ENCODE data around the gene LRIT3. TPM values are rescaled to one million over a fixed set of nuclear protein-coding genes. Genes with fewer than 3 reads are reported as not detected.
"Not testable (repeated sequence)": the region's sequence is repeated elsewhere in the genome, so short reads cannot be mapped to it uniquely, and the experiment has no call there.

Gene LRIT3
- total and polyA plus RNA-seq, 4 donors = 0.22 to 0.81 (median 0.39) TPM

GRCh38 chr4:109872950-109873656, 25.2 kb downstream of the LRIT3 start:
- H3K27me3 ChIP-seq (ENCODE audit: control insufficient read depth, insufficient read depth, low read length) = no peaks in the 10 kb centered on the region
- DNase-seq (ENCODE audit: low read depth in 4 of 6, low spot score in 6 of 6) = no peak
- H3K27ac ChIP-seq (ENCODE audit: low read depth, low read length) = no peak overlapping the region
- H3K36me3 ChIP-seq (ENCODE audit: control insufficient read depth, insufficient read depth, low read length) = no peaks in the 10 kb centered on the region
- over 99% methylated on average over 6 of the region's 6 CpGs for WGBS (ENCODE audit: insufficient coverage)
- H3K9me3 ChIP-seq (ENCODE audit: control insufficient read depth, insufficient read depth, low read length) = no peaks in the 10 kb centered on the region
- no peak overlapping the region for H3K4me3 ChIP-seq (ENCODE audit: low read depth, low read length)
- no peaks in the 10 kb centered on the region for H3K4me1 ChIP-seq (ENCODE audit: control insufficient read depth, insufficient read depth, low read length)

DNA sequence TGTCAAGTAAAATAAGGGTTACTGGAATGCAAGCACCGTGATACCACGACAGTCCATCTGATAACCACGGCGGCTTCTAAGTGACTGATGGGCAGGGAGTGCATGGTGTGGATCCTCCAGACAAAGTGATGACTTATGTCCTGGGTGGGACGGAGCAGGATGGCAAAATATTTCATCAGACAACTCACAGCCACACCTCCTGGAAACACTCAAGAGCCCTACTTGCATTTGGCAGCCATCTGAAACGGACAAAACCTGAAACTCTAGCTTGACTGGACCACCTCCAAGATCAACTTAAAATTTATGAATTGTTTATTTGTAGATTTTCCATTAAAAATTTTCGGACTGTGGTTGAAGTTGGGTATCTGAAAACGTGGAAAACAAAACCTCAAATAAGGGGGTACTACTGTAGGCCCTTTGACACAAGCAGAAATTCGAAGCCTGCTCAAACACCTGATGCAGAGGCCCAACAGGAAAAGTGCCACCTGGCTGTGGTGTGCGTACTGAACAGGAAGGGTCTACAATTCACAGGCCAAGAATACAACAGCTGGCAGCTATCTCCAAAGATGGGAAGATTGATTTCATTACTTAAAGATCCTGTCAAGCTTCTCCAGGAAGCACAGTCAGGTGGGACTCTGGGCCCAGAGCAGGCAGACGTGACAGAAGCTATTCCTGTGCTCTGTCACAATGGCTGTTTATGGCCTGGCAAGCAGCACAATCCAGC, 26.0 kb downstream of the LRIT3 start:
- H3K36me3 ChIP-seq (ENCODE audit: control insufficient read depth, insufficient read depth, low read length) = no peaks in the 10 kb centered on the region
- H3K9me3 ChIP-seq (ENCODE audit: control insufficient read depth, insufficient read depth, low read length) = no peaks in the 10 kb centered on the region
- WGBS (ENCODE audit: insufficient coverage) = 75% methylated on average over 9 of the region's 11 CpGs
- no peak overlapping the region for H3K4me3 ChIP-seq (ENCODE audit: low read depth, low read length)
- no peak overlapping the region for H3K27ac ChIP-seq (ENCODE audit: low read depth, low read length)
- no peaks in the 10 kb centered on the region for H3K4me1 ChIP-seq (ENCODE audit: control insufficient read depth, insufficient read depth, low read length)
- no peaks in the 10 kb centered on the region for H3K27me3 ChIP-seq (ENCODE audit: control insufficient read depth, insufficient read depth, low read length)
- DNase-seq (ENCODE audit: low read depth in 4 of 6, low spot score in 6 of 6) = no peak

GRCh38 chr4:109875106-109875505, 27.2 kb downstream of the LRIT3 start:
- no peak overlapping the region for H3K4me3 ChIP-seq (ENCODE audit: low read depth, low read length)
- no peaks in the 10 kb centered on the region for H3K27me3 ChIP-seq (ENCODE audit: control insufficient read depth, insufficient read depth, low read length)
- 95% methylated on average over 1 of the region's 1 CpG for WGBS (ENCODE audit: insufficient coverage)
- H3K4me1 ChIP-seq (ENCODE audit: control insufficient read depth, insufficient read depth, low read length) = no peaks in the 10 kb centered on the region
- no peaks in the 10 kb centered on the region for H3K9me3 ChIP-seq (ENCODE audit: control insufficient read depth, insufficient read depth, low read length)
- DNase-seq (ENCODE audit: low read depth in 4 of 6, low spot score in 6 of 6) = no peak
- no peak overlapping the region for H3K27ac ChIP-seq (ENCODE audit: low read depth, low read length)
- no peaks in the 10 kb centered on the region for H3K36me3 ChIP-seq (ENCODE audit: control insufficient read depth, insufficient read depth, low read length)

DNA sequence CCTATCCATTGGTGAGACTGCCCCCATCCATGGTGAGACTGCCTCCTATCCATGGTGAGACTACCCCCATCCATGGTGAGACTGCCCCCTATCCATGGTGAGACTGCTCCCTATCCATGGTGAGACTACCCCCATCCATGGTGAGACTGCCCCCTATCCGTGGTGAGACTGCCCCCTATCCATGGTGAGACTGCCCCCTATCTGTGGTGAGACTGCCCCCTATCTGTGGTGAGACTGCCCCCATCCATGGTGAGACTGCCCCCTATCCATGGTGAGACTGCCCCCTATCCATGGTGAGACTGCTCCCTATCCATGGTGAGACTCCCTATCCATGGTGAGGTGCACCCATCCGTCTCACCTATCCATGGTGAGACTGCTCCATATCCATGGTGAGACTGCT, 27.6 kb downstream of the LRIT3 start:
- not testable (repeated sequence) for DNase-seq (ENCODE audit: low read depth in 4 of 6, low spot score in 6 of 6); H3K36me3 ChIP-seq (ENCODE audit: control insufficient read depth, insufficient read depth, low read length); H3K27me3 ChIP-seq (ENCODE audit: control insufficient read depth, insufficient read depth, low read length); H3K4me1 ChIP-seq (ENCODE audit: control insufficient read depth, insufficient read depth, low read length); H3K27ac ChIP-seq (ENCODE audit: low read depth, low read length); H3K4me3 ChIP-seq (ENCODE audit: low read depth, low read length); H3K9me3 ChIP-seq (ENCODE audit: control insufficient read depth, insufficient read depth, low read length)
- 100% methylated on average over 1 of the region's 2 CpGs for whole genome bisulfite sequencing (ENCODE audit: insufficient coverage)

DNA sequence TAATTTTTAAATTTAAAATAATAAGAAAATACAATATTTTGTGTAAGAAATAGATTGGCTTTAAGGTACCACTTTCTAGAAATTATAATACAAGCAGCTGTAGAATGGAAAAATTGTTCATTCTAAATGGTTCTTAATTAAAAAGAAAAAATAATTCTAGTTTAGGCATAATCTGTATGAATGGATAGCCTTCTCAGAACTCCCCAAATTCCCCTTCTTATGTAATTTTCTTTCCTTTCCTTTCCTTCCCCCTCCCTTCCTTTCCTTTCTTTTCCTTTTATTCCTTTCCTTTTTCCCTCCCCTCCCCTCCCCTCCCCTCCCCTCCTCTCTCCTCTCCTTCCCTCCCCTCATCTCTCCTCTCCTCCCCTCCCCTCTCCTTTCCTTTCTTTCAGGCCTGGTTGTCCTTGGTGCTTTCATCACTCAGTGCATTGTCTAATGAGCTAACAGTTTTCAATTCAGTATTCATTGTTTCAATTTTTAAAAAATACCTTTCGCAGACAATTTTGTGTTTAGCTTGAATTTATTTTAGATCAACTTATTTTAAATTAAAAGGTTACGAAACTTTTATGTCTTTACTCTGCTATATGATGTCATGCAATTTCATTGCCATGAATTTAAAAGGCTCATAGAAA, 28.8 kb downstream of the LRIT3 start:
- no peaks in the 10 kb centered on the region for H3K36me3 ChIP-seq (ENCODE audit: control insufficient read depth, insufficient read depth, low read length)
- no peaks in the 10 kb centered on the region for H3K27me3 ChIP-seq (ENCODE audit: control insufficient read depth, insufficient read depth, low read length)
- no peaks in the 10 kb centered on the region for H3K9me3 ChIP-seq (ENCODE audit: control insufficient read depth, insufficient read depth, low read length)
- no peaks in the 10 kb centered on the region for H3K4me1 ChIP-seq (ENCODE audit: control insufficient read depth, insufficient read depth, low read length)
- no CpG with 5 or more reads among the region's 2 CpGs for WGBS (ENCODE audit: insufficient coverage)
- no peak overlapping the region for H3K4me3 ChIP-seq (ENCODE audit: low read depth, low read length)
- no peak overlapping the region for H3K27ac ChIP-seq (ENCODE audit: low read depth, low read length)
- no peak for DNase-seq (ENCODE audit: low read depth in 4 of 6, low spot score in 6 of 6)

DNA sequence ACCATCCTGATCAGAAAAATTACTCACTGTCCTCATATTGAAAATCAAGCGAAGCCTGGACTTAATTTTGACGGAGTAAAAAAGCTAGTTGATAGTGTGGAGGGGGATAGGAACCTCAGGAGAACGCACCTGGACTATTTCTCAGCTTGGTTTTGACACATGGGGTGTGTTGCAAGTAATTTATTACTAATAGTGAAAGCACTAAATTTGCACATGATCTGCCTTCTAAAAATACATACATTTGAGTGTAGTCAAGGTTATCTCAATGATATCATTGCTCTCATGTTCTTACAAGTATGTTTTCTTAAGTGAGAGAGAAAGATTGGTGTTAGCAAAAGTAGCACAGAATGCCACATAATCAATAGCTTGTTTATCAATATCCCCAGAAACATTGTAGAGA, 29.5 kb downstream of the LRIT3 start:
- no peak overlapping the region for H3K27ac ChIP-seq (ENCODE audit: low read depth, low read length)
- no peak overlapping the region for H3K4me3 ChIP-seq (ENCODE audit: low read depth, low read length)
- no peaks in the 10 kb centered on the region for H3K9me3 ChIP-seq (ENCODE audit: control insufficient read depth, insufficient read depth, low read length)
- no peaks in the 10 kb centered on the region for H3K27me3 ChIP-seq (ENCODE audit: control insufficient read depth, insufficient read depth, low read length)
- DNase-seq (ENCODE audit: low read depth in 4 of 6, low spot score in 6 of 6) = no peak
- 100% methylated on average over 2 of the region's 3 CpGs for WGBS (ENCODE audit: insufficient coverage)
- H3K36me3 ChIP-seq (ENCODE audit: control insufficient read depth, insufficient read depth, low read length) = no peaks in the 10 kb centered on the region
- H3K4me1 ChIP-seq (ENCODE audit: control insufficient read depth, insufficient read depth, low read length) = no peaks in the 10 kb centered on the region

GRCh38 chr4:109878355-109878754, 30.4 kb downstream of the LRIT3 start:
- H3K9me3 ChIP-seq (ENCODE audit: control insufficient read depth, insufficient read depth, low read length) = no peaks in the 10 kb centered on the region
- no peaks in the 10 kb centered on the region for H3K36me3 ChIP-seq (ENCODE audit: control insufficient read depth, insufficient read depth, low read length)
- no peaks in the 10 kb centered on the region for H3K27me3 ChIP-seq (ENCODE audit: control insufficient read depth, insufficient read depth, low read length)
- no peaks in the 10 kb centered on the region for H3K4me1 ChIP-seq (ENCODE audit: control insufficient read depth, insufficient read depth, low read length)
- no peak overlapping the region for H3K4me3 ChIP-seq (ENCODE audit: low read depth, low read length)
- H3K27ac ChIP-seq (ENCODE audit: low read depth, low read length) = no peak overlapping the region
- WGBS (ENCODE audit: insufficient coverage) = no CpG with 5 or more reads among the region's 2 CpGs
- DNase-seq (ENCODE audit: low read depth in 4 of 6, low spot score in 6 of 6) = no peak

DNA sequence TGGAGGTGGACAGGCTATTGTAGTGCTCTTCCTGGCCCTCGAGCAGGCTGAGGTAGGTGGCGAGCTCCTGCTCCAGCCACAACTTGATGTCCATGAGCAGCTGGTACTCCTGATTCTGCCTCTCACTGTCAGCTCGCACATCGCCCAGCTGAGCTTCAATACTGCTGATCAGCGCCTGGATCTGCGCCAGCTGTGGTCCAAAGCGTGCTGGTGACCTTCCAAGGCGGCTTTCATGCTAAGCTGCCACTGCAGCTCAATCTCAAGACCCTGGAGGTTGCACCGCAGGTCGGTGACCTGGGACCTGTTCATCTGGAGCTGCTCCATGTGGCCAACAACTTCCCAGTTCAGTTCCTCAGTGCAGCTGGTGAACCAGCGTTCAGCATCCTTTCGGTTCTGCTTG, 31.2 kb downstream of the LRIT3 start:
- no peaks in the 10 kb centered on the region for H3K4me1 ChIP-seq (ENCODE audit: control insufficient read depth, insufficient read depth, low read length)
- H3K36me3 ChIP-seq (ENCODE audit: control insufficient read depth, insufficient read depth, low read length) = no peaks in the 10 kb centered on the region
- DNase-seq (ENCODE audit: low read depth in 4 of 6, low spot score in 6 of 6) = no peak
- 94% methylated on average over 12 of the region's 12 CpGs for WGBS (ENCODE audit: insufficient coverage)
- no peaks in the 10 kb centered on the region for H3K27me3 ChIP-seq (ENCODE audit: control insufficient read depth, insufficient read depth, low read length)
- no peak overlapping the region for H3K4me3 ChIP-seq (ENCODE audit: low read depth, low read length)
- H3K9me3 ChIP-seq (ENCODE audit: control insufficient read depth, insufficient read depth, low read length) = no peaks in the 10 kb centered on the region
- H3K27ac ChIP-seq (ENCODE audit: low read depth, low read length) = no peak overlapping the region

DNA sequence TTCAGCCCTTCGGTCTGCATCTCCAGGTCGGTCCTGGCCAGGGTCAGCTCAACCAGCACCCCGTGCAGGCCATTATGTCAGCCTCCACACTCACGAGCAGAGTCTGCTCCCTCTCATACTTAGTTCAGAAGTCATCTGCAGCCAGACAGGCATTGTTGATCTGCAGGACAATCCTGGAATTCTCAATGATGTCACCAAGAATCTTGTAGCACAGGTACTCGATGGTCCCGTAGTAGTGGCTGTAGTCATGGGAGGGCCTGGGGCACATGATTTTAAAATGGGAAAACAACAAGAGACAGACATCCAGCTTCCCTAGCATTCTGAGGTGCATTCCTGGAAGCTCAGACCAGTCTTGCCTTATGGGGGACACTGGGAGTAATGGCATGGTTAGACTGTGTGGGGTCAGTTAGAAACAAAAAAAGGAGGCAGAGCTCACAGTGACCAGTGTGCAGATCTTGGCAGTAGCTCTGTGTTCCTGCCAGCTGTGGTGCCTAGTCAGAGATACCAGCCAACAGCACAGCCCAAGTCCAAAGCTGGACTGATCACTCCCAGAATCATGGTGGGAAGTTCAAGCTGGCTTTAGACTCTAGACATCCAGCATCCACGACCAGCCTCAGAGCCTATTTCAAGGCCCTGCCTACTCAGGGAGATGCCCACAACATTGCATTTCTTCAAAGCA, 31.9 kb downstream of the LRIT3 start:
- Histone ChIP-seq H3K4me3 (ENCODE audit: low read depth, low read length) (no peak overlapping the region), H3K9me3 (ENCODE audit: control insufficient read depth, insufficient read depth, low read length) (no peaks in the 10 kb centered on the region), H3K4me1 (ENCODE audit: control insufficient read depth, insufficient read depth, low read length) (no peaks in the 10 kb centered on the region), H3K27me3 (ENCODE audit: control insufficient read depth, insufficient read depth, low read length) (no peaks in the 10 kb centered on the region), H3K36me3 (ENCODE audit: control insufficient read depth, insufficient read depth, low read length) (no peaks in the 10 kb centered on the region), H3K27ac (ENCODE audit: low read depth, low read length) (no peak overlapping the region)
- 99% methylated on average over 6 of the region's 7 CpGs for WGBS (ENCODE audit: insufficient coverage)
- DNase-seq (ENCODE audit: low read depth in 4 of 6, low spot score in 6 of 6) = no peak

Data from spinal cord (tissue), 10 donors.